SKM-1 treated with dmso at 0.1 percent for 144 hours (cell line): ENCODE data around the gene SLC13A2.
"Not testable (repeated sequence)": the region's sequence is repeated elsewhere in the genome, so short reads cannot be mapped to it uniquely, and the experiment has no call there.

Experiments used
- DNase-seq: peaks from one replicate; lab custom pipeline; 2025; ENCODE audit not compliant: unreplicated experiment; lab: John Stamatoyannopoulos, UW

The SLC13A2 gene

GRCh38 chr17:28513476-28513875 lies 40.0 kb downstream of the SLC13A2 start:
- DNase-seq = no peak

DNA sequence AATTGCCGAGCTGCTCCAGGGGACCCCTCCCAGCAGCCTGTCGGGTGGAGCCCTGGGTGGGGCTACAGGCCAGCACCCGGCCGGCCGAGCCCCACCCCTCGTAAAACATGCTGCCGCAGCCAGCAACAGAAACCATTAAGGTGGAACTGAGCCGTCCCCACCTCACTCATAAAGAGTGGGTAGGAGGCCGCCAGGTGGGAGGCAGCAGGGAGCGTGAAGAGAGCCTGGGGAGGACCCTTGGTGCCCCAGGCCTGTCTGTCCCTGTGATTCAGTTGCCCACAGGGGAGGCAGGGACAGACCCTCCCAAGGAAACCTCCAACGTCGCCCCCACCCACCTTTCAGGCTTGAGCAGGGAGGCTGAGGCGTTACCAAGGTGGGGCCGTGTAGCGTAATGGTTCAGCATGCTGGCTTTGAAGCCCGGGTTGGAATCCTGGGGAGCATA lies 41.1 kb downstream of the SLC13A2 start:
- DNase-seq = no peak

- DNase-seq = no peak
Measured at GRCh38 chr17:28515518-28515917, 42.1 kb downstream of the SLC13A2 start.

DNA sequence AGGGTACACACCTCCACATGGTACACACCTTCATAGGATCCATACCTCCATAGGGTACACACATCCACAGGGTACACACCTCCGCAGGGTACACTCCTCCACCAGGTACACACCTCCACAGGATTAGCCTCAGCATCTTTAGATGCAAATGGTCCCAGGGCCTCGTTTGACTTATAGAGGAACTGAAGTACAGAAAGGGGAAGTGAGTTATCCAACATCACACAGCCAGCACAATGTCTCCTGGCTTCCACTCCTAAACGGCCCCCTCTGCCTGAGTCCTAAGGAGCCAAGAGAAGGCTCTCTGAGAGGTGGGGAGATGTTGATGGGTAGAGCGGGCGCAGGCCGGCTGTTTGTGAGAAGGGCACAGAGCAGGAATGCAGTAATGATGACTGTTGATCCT lies 44.7 kb downstream of the SLC13A2 start:
- DNase-seq = peak; percentile 47

- DNase-seq = no peak
Measured at GRCh38 chr17:28518578-28518977, 45.1 kb downstream of the SLC13A2 start.

DNA sequence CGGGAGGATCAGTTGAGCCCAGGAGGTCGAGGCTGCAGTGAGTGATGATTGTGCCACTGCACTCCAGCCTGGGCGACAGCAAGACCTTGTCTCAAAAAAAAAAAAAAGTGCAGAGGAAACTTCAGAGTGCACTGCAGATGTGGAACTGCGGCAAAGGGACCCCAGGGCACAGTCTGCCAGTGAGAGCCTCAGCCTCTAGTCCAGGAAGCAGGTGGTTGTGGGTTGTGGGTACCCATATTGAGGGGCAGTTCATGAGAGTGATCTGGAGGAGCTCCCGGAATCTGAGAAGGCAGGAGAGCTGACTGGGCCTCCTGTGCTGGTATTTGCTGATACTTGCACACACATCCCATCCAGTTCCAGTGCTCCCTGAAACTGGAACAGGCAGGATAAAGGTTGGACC lies 45.8 kb downstream of the SLC13A2 start:
- no peak for DNase-seq

GRCh38 chr17:28520687-28521086 lies 47.2 kb downstream of the SLC13A2 start:
- no peak for DNase-seq

DNA sequence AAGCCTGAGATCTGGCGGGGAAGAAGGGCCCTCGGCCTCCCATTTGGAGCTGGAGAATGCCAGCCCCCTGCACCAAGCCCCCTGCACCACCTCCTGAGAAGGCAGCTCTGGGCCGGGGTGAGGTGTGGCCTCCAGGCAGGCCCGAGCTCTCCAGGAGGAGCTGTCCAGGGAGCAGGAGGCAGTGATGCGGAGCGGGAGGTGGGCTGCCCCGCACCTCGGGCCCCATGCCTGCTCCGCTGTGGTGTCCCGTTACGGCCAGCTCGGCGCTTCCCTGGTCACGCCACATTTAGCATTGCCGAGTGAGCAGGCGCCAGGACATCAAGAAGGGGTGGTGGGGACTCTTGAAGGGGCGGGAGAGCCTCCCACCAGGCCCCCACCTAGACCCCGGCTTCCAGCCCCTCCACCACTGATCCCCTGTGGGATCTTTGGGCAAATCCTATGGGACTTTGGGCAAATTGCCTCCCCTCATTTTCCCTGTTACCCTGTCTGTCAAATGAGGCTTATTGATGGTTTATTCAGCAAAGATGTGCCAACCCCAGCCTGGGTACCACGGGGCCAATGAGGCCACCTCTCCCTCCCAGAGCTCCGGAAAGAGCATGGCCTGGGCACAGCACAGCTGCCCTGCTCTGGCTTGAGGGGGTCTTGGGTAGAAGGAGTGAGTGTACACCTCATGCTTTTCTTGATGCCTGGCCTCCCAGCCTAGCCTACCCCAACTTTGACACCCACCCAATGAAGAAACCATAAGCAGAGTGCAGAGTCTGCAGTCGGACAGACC lies 48.1 kb downstream of the SLC13A2 start:
- DNase-seq = no peak

DNA sequence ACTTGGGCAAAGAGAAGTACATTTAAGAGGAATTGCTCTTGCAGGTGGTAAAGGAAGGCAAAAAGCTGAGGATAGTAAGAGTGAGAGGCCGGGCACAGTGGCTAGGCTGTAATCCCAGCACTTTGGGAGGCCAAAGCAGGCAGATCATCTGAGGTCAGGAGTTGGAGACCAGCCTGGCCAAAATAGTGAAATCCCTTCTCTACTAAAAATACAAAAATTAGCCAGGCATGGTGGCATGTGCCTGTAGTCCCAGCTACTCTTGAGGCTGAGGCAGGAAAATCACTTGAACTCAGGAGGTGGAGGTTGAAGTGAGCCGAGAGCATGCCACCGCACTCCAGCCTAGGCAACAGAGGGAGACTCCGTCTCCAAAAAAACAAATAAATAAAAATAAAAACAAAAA lies 48.8 kb downstream of the SLC13A2 start:
- not testable (repeated sequence) for DNase-seq

GRCh38 chr17:28523186-28523585 lies 49.7 kb downstream of the SLC13A2 start:
- DNase-seq = no peak

DNA sequence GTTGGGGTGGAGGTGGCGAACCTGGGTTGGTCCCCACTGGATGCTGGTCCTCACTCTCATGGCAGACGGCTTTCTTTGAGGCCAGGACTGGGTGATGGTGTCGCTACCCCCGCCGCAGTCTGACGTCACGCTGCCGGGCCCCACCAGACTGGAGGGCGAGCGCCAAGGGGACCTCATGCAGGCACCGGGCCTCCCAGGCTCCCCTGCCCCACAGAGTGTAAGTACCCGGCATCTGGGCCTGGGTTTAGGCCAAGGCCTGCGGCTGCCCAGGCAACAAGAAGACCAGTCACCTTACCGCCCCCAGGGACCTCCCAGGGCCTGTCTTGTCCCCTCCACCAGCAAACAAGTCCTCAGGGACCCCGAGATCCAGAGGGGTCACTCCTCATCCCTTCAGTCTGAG lies 50.4 kb downstream of the SLC13A2 start:
- DNase-seq = no peak

DNA sequence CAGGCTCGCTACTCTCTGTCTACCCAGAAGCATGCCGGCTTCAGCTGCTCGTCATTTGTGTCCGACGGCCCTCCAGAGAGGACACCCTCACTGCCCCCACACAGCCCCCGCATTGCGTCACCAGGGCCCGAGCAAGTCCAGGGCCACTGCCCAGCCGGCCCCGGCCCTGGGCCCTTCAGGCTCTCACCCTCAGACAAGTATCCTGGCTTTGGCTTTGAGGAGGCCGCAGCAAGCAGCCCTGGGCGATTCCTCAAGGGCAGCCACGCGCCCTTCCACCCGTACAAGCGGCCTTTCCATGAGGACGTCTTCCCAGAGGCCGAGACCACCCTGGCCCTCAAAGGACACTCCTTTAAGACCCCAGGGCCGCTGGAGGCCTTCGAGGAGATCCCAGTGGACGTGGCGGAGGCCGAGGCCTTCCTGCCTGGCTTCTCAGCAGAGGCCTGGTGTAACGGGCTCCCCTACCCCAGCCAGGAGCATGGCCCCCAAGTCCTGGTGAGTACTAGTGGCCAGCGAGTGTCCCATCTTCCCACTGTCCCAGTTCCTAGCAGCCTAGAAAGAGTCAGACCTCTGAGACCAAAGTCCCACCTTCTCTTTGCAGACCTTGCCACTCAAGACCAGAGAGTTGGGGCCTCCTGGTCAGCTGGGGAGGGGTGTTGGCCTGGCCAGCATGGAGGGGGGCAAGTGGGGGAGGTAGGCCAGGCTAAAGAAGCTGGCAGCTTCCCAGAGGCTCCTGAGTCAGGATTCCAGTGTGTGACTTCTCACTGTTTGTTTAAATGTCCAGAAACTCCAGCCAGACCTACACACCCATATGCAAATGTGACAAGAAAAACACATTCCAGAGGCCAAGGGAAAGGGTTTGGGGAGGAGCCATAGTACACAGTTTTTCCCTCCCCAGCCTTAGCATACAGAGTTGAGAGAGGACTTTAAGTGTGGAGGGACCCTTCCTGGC lies 51.3 kb downstream of the SLC13A2 start:
- DNase-seq = no peak

GRCh38 chr17:28526381-28526780 lies 52.9 kb downstream of the SLC13A2 start:
- no peak for DNase-seq

DNA sequence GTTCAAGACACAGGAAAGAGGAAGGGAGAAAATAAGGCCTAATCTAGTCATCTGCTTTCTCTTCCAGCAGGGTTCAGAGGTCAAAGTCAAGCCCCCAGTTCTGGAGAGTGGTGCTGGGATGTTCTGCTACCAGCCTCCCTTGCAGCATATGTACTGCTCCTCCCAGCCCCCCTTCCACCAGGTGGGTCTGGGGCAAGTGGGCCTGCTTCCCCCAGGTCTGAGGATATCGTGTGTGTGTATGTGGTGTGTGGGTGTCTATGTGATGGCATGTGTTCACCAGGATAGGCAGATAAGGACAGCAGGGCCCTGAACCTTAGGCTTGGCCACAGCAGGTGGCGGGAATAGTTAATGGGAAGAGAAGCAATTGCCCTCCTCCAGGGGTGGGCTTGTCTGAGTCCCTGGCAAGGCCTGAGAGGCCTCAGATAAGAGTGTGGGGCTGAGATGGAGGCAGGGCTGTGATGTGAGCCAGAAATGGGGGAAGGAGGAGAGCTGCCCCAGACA lies 53.8 kb downstream of the SLC13A2 start:
- no peak for DNase-seq

DNA sequence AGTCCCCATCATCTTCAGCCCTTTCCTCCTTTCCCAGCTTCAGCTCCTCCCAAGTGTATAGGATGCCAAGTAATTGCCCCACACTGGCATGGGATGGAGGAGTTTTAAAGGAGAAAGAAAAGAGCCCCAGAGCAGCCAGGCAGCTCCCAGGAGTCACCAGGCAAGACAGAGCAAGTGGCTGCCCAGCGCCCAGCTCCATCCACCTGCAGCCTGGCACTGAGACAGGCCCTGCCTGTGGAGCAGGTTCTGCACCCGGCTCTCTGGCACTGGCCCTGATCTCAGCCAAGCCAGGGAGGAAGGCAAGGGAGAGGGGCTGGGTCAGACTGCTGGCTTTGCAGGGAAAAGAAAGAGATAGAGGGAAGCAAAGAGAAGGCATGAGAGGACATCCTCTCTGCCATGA lies 54.4 kb downstream of the SLC13A2 start:
- no peak for DNase-seq

- no peak for DNase-seq
Measured at GRCh38 chr17:28528327-28529012, 55.0 kb downstream of the SLC13A2 start.

- DNase-seq = no peak
Measured at GRCh38 chr17:28529013-28529400, 55.6 kb downstream of the SLC13A2 start.

DNA sequence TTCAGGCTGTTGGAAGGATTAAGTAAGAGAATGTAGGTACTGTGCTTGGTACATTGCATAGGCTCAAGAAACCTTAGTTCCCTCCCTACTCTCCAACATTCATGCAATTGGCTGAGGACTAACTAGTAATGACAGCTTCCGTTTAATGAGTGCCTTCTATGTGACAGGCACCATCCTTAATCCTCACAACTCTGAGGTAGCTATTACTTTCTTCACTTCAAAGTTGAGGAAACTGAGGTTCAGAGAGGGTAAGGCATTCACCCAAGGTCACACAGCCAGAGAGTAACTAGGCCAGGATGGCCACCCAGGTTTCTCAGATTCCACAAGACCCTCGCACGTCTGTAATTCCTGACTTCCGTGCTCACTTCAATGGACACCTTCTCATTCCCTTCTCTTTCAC lies 56.8 kb downstream of the SLC13A2 start:
- no peak for DNase-seq

GRCh38 chr17:28530926-28531325 lies 57.5 kb downstream of the SLC13A2 start:
- DNase-seq = no peak

- no peak for DNase-seq
Measured at GRCh38 chr17:28532050-28532960, 58.9 kb downstream of the SLC13A2 start.
